HG03108 (cell line): ENCODE data around the gene TMPRSS3.

Experiments
- ATAC-seq: cut with Tn5 transposase; IDR thresholded peaks from one replicate; pipeline ENCODE4 v1.9.1; 2021; ENCODE audit warnings: moderate library complexity; ENCODE audit not compliant: unreplicated experiment

Gene TMPRSS3

GRCh38 chr21:42390193-42390592 lies 5.7 kb downstream of the TMPRSS3 start:
- no peak for ATAC-seq

- no peak for ATAC-seq
These were observed 6.4 kb downstream of the TMPRSS3 start for GRCh38 chr21:42389449-42389835.

- ATAC-seq, result no peak
These were observed 7.0 kb downstream of the TMPRSS3 start for GRCh38 chr21:42388740-42389448.

GRCh38 chr21:42387843-42388340 lies 8.0 kb downstream of the TMPRSS3 start:
- ATAC-seq, result no peak

- ATAC-seq, result no peak
These were observed 8.7 kb downstream of the TMPRSS3 start for GRCh38 chr21:42387164-42387563.

- no peak for ATAC-seq
These were observed 9.7 kb downstream of the TMPRSS3 start for GRCh38 chr21:42386034-42386591.

- ATAC-seq, result no peak
These were observed 10.2 kb downstream of the TMPRSS3 start for GRCh38 chr21:42385619-42386018.

- ATAC-seq, result no peak
These were observed 10.9 kb downstream of the TMPRSS3 start for GRCh38 chr21:42384989-42385388.

GRCh38 chr21:42384156-42384945 lies 11.5 kb downstream of the TMPRSS3 start:
- ATAC-seq, result no peak

- ATAC-seq, result no peak
These were observed 12.5 kb downstream of the TMPRSS3 start for GRCh38 chr21:42383331-42383730.

- ATAC-seq, result no peak
These were observed 12.9 kb downstream of the TMPRSS3 start for GRCh38 chr21:42382915-42383314.

GRCh38 chr21:42381347-42381984 lies 14.4 kb downstream of the TMPRSS3 start:
- ATAC-seq, result no peak

GRCh38 chr21:42379426-42380215 lies 16.2 kb downstream of the TMPRSS3 start:
- ATAC-seq, result no peak

GRCh38 chr21:42378418-42378817 lies 17.4 kb downstream of the TMPRSS3 start:
- ATAC-seq, result no peak

- no peak for ATAC-seq
These were observed 17.9 kb downstream of the TMPRSS3 start for GRCh38 chr21:42377951-42378340.

- ATAC-seq, result no peak
These were observed 18.5 kb downstream of the TMPRSS3 start for GRCh38 chr21:42377211-42377950.

- ATAC-seq, result no peak
These were observed 19.4 kb downstream of the TMPRSS3 start for GRCh38 chr21:42376338-42376982.

GRCh38 chr21:42375966-42376337 lies 19.9 kb downstream of the TMPRSS3 start:
- ATAC-seq, result no peak

- ATAC-seq, result no peak
These were observed 20.3 kb downstream of the TMPRSS3 start for GRCh38 chr21:42375506-42375905.
